ENCODE results near the gene COX7A2L. TPM values are rescaled to one million over a fixed set of nuclear protein-coding genes. Genes with fewer than 3 reads are reported as not detected.

The COX7A2L gene
- total and polyA plus RNA-seq, 2 experiments from 2014 or later, result 112 to 149 TPM

DNA sequence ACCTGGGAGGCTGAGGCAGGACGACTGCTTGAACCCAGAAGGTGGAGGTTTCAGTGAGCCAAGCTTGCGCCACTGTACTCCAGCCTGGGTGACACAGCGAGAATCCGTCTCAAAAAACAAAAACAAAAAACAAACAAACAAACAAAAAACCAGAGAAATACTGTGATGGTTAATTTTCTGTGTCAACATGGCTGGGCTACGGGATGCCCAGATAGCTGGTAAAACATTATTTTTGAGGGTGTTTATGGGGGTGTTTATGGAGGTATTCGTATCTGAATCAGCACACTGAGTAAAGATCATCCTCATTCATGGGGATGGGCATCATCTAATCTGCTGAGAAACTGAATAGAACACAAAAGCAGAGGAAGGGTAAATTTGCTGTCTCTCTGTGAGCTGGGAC, 40.8 kb upstream of the COX7A2L start:
- Histone ChIP-seq H3K79me2 (replicated peaks; ENCODE audit: insufficient read depth) (no peaks in the 10 kb centered on the region), H3K9me2 (ENCODE audit: insufficient read depth) (no peaks in the 10 kb centered on the region), H2AFZ (no peak overlapping the region), H4K20me1 (replicated peaks; ENCODE audit: insufficient read depth) (no peaks in the 10 kb centered on the region), H3F3A (replicated peaks; ENCODE audit: low read depth) (peaks cover 4% of the 10 kb centered on the region; the same call in 1 of the 2 replicates), H3K27ac (ENCODE audit: low read depth) (no peak overlapping the region), H3K4me1 (ENCODE audit: insufficient read depth) (no peaks in the 10 kb centered on the region), H3K4me2 (no peak overlapping the region), H3K36me3 (ENCODE audit: insufficient read depth) (no peaks in the 10 kb centered on the region), H3K4me3 (no peak overlapping the region), H3K27me3 (ENCODE audit: insufficient read depth) (no peaks in the 10 kb centered on the region)
- Mint-ChIP-seq H3K4me1 (no peaks in the 10 kb centered on the region), H3K27ac (no peak overlapping the region), H3K36me3 (ENCODE audit: low read depth) (no peaks in the 10 kb centered on the region), H3K9me3 (no peaks in the 10 kb centered on the region), H3K27me3 (ENCODE audit: insufficient read depth, low read depth, poor library complexity) (peaks cover 2% of the 10 kb centered on the region), H3K4me3 (no peak overlapping the region)
- DNase-seq (ENCODE audit: low spot score), result no peak
- no peak for ATAC-seq
- TF ChIP-seq POLR2AphosphoS5 (IDR thresholded peaks at IDR 0.05; ENCODE audit: low read depth) (no peak), EZH2 (IDR thresholded peaks at IDR 0.05; ENCODE audit: low read depth, unreplicated experiment) (no peak), STAT1 (IDR thresholded peaks at IDR 0.05; ENCODE audit: unreplicated experiment) (no peak), CREB1 (CRISPR knock-in tag; IDR thresholded peaks at IDR 0.05; ENCODE audit: low read depth) (no peak), EZH2phosphoT487 (IDR thresholded peaks at IDR 0.05; ENCODE audit: unreplicated experiment) (no peak), ZNF331 (CRISPR knock-in tag; IDR thresholded peaks at IDR 0.05; ENCODE audit: low read depth) (no peak), REST (IDR thresholded peaks at IDR 0.05; ENCODE audit: unreplicated experiment) (no peak), NANOG (IDR thresholded peaks at IDR 0.05; ENCODE audit: borderline replicate concordance) (no peak), JUNB (IDR thresholded peaks at IDR 0.05; ENCODE audit: unreplicated experiment) (no peak)
- TF ChIP-seq, protein P1, sequence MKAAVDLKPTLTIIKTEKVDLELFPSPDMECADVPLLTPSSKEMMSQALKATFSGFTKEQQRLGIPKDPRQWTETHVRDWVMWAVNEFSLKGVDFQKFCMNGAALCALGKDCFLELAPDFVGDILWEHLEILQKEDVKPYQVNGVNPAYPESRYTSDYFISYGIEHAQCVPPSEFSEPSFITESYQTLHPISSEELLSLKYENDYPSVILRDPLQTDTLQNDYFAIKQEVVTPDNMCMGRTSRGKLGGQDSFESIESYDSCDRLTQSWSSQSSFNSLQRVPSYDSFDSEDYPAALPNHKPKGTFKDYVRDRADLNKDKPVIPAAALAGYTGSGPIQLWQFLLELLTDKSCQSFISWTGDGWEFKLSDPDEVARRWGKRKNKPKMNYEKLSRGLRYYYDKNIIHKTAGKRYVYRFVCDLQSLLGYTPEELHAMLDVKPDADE (IDR thresholded peaks at IDR 0.05), result no peak
- TF ChIP-seq, protein P2, sequence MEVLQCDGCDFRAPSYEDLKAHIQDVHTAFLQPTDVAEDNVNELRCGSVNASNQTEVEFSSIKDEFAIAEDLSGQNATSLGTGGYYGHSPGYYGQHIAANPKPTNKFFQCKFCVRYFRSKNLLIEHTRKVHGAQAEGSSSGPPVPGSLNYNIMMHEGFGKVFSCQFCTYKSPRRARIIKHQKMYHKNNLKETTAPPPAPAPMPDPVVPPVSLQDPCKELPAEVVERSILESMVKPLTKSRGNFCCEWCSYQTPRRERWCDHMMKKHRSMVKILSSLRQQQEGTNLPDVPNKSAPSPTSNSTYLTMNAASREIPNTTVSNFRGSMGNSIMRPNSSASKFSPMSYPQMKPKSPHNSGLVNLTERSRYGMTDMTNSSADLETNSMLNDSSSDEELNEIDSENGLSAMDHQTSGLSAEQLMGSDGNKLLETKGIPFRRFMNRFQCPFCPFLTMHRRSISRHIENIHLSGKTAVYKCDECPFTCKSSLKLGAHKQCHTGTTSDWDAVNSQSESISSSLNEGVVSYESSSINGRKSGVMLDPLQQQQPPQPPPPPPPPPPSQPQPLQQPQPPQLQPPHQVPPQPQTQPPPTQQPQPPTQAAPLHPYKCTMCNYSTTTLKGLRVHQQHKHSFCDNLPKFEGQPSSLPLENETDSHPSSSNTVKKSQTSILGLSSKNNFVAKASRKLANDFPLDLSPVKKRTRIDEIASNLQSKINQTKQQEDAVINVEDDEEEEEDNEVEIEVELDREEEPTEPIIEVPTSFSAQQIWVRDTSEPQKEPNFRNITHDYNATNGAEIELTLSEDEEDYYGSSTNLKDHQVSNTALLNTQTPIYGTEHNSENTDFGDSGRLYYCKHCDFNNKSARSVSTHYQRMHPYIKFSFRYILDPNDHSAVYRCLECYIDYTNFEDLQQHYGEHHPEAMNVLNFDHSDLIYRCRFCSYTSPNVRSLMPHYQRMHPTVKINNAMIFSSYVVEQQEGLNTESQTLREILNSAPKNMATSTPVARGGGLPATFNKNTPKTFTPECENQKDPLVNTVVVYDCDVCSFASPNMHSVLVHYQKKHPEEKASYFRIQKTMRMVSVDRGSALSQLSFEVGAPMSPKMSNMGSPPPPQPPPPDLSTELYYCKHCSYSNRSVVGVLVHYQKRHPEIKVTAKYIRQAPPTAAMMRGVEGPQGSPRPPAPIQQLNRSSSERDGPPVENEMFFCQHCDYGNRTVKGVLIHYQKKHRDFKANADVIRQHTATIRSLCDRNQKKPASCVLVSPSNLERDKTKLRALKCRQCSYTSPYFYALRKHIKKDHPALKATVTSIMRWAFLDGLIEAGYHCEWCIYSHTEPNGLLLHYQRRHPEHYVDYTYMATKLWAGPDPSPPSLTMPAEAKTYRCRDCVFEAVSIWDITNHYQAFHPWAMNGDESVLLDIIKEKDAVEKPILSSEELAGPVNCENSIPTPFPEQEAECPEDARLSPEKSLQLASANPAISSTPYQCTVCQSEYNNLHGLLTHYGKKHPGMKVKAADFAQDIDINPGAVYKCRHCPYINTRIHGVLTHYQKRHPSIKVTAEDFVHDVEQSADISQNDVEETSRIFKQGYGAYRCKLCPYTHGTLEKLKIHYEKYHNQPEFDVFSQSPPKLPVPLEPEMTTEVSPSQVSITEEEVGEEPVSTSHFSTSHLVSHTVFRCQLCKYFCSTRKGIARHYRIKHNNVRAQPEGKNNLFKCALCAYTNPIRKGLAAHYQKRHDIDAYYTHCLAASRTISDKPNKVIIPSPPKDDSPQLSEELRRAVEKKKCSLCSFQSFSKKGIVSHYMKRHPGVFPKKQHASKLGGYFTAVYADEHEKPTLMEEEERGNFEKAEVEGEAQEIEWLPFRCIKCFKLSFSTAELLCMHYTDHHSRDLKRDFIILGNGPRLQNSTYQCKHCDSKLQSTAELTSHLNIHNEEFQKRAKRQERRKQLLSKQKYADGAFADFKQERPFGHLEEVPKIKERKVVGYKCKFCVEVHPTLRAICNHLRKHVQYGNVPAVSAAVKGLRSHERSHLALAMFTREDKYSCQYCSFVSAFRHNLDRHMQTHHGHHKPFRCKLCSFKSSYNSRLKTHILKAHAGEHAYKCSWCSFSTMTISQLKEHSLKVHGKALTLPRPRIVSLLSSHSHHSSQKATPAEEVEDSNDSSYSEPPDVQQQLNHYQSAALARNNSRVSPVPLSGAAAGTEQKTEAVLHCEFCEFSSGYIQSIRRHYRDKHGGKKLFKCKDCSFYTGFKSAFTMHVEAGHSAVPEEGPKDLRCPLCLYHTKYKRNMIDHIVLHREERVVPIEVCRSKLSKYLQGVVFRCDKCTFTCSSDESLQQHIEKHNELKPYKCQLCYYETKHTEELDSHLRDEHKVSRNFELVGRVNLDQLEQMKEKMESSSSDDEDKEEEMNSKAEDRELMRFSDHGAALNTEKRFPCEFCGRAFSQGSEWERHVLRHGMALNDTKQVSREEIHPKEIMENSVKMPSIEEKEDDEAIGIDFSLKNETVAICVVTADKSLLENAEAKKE (CRISPR knock-in tag; IDR thresholded peaks at IDR 0.05), result no peak
- TF ChIP-seq, protein P3, sequence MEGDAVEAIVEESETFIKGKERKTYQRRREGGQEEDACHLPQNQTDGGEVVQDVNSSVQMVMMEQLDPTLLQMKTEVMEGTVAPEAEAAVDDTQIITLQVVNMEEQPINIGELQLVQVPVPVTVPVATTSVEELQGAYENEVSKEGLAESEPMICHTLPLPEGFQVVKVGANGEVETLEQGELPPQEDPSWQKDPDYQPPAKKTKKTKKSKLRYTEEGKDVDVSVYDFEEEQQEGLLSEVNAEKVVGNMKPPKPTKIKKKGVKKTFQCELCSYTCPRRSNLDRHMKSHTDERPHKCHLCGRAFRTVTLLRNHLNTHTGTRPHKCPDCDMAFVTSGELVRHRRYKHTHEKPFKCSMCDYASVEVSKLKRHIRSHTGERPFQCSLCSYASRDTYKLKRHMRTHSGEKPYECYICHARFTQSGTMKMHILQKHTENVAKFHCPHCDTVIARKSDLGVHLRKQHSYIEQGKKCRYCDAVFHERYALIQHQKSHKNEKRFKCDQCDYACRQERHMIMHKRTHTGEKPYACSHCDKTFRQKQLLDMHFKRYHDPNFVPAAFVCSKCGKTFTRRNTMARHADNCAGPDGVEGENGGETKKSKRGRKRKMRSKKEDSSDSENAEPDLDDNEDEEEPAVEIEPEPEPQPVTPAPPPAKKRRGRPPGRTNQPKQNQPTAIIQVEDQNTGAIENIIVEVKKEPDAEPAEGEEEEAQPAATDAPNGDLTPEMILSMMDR (conservative IDR thresholded peaks at IDR 0.05; ENCODE audit: low read depth in 2 of 2), result no peak
